Brain microvascular endothelial cell (primary cell): ENCODE results near the gene TM7SF3.

Source experiments
- DNase-seq: peaks from one replicate; pipeline ENCODE4 v3.0.0-alpha.2; 2020
- H3K27ac ChIP-seq: fragments of 250-450 bp; sonication (Bioruptor Pico); 2 replicates; pipeline ENCODE4 v1.5.1; 2020; ENCODE audit warnings: mild to moderate bottlenecking, moderate library complexity
- H3K27me3 ChIP-seq: fragments of 250-450 bp; sonication (Bioruptor Pico); replicated peaks from 2 replicates; pipeline ENCODE4 v1.5.1; 2020; ENCODE audit warnings: mild to moderate bottlenecking
- H3K36me3 ChIP-seq: fragments of 250-450 bp; sonication (Bioruptor Pico); replicated peaks from 2 replicates; pipeline ENCODE4 v1.5.1; 2020; ENCODE audit warnings: mild to moderate bottlenecking
- H3K4me3 ChIP-seq: 2 replicates; pipeline ENCODE4 v1.5.1; 2011; ENCODE audit warnings: low read depth, mild to moderate bottlenecking, control low read depth, low read length, moderate library complexity
- CTCF ChIP-seq: IDR thresholded peaks from 2 replicates; pipeline ENCODE4 v1.5.1; 2011; ENCODE audit warnings: low read depth, mild to moderate bottlenecking, moderate library complexity, low read length, control low read depth, inconsistent platforms; ENCODE audit errors: missing control alignments
- in situ Hi-C: cut with HindIII; loops from 2 replicates; pipeline ENCODE4 v1.10.0; 2017; ENCODE audit warnings: low sequenced_read_pairs, low pct_ligation_motif_present

Gene TM7SF3

GRCh38 chr12:27005495-27005894 lies 8.7 kb downstream of the TM7SF3 start:
- Histone ChIP-seq H3K27ac (no peak overlapping the region), H3K36me3 (no peaks in the 10 kb centered on the region), H3K27me3 (no peaks in the 10 kb centered on the region), H3K4me3 (no peak overlapping the region)
- in situ Hi-C loops: no loop called here
- no peak for DNase-seq
- no peak for TF ChIP-seq CTCF

DNA sequence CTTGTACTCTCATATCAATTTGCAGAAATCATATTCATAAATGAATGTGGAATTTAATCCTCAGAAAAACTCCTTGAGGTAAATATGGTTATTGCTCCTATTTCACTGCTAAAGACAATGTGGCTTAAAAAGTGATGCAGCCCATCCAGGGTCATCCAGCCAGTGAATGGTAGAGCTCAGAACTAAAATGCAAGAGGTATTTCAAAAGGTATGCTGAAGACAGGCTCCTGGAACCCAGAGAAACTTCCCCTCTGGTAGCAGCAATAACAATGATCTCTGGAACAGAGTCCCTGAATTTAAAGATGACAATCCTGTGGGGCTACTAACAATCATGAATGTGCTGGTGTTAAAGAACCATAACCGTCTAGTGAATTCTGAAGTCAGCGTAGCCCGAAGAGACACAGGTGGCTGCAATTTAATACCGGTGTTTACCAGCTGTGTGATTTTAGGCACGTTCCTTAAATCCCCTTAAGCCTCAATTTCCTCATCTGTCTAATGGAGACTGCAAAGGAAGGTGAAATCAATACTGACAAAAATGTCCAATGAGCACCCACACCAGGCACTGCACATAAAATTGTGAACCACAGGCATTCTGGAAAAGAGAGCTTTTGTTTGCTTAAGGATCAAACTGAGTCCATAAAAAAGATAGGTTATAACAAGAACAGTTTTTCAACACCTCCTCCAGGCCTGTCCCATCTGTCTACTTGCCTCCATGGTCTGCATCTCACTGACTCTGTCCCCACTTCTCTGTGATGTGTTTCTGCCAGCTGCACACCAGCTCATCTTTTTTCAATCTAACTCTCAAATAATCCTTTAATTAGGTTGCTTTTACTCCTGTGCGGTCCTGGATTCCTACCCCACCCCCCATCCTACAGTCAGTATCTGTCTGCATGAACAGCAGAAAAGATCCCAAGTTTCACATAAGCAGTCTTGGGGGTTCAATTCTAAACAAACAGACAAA lies 10.5 kb downstream of the TM7SF3 start:
- H3K27ac ChIP-seq: no peak overlapping the region
- no peaks in the 10 kb centered on the region for H3K36me3 ChIP-seq
- H3K27me3 ChIP-seq: no peaks in the 10 kb centered on the region
- no peak for TF ChIP-seq CTCF
- in situ Hi-C loops: no loop called here
- no peak for DNase-seq
- H3K4me3 ChIP-seq: no peak overlapping the region

DNA sequence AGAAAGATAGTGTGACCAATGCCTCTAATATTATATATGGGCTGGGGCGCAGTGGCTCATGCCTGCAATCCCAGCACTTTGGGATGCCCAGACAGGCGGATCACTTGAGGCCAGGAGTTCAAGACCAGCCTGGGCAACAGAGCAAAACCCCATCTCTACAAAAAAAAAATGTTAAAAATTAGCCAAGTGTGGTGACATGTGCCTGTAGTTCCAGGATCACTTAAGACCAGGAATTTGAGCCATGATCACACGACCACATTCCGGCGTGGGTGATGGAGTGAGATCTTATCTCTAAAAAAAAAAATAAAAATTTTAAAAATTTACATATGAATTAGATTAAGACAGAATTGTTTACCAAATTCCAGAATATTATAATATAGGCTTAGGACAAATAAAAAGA lies 12.0 kb downstream of the TM7SF3 start:
- no peak for TF ChIP-seq CTCF
- Histone ChIP-seq H3K27me3 (no peaks in the 10 kb centered on the region), H3K4me3 (no peak overlapping the region), H3K36me3 (no peaks in the 10 kb centered on the region), H3K27ac (no peak overlapping the region)
- in situ Hi-C loops: no loop called here
- DNase-seq: no peak

DNA sequence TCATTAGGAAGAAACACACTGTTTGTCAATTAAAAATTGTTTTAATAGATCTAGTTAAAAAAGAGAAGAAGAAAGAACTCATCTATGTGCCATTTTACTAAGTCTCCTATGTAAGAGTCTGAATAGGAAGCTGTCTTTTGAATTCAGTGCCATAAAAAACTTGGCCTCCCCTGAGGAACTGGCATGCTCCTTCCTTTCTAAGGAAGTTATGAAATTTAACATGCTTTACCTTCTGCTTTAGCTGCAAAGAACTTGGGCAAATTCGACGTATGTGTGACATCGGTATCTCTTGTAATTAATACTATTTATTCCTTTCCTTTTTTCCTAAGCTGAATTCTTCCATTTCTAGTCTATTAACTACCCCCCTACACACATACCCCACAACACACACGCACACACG lies 12.5 kb downstream of the TM7SF3 start:
- in situ Hi-C loops: no loop called here
- Histone ChIP-seq H3K4me3 (no peak overlapping the region), H3K27ac (no peak overlapping the region)

DNA sequence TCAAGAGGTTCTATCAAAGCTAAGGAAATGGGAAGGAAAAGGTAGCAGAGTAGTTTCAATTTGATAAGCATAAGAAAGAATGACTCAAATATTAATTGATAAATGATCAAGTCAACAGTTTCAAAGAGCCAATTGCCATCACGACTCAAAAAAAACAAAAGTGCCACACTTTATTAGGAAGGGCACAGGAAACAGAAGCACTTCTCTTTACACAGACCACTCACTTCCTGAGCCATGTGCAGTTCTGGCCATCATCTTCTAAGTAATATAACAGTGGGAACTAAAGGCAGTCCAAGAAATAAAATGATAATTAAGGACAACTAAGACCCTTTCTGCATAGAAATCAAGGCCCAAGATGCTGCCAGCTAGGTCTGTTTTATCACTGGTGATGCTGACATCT lies 13.2 kb downstream of the TM7SF3 start:
- Histone ChIP-seq H3K36me3 (no peaks in the 10 kb centered on the region), H3K27ac (no peak overlapping the region), H3K4me3 (no peak overlapping the region)

More for the DNA sequence above, 12.5 kb downstream of the TM7SF3 start:
- DNase-seq: no peak
- no peaks in the 10 kb centered on the region for H3K36me3 ChIP-seq
- no peaks in the 10 kb centered on the region for H3K27me3 ChIP-seq
- TF ChIP-seq CTCF: no peak

More for the DNA sequence above, 13.2 kb downstream of the TM7SF3 start:
- no peak for TF ChIP-seq CTCF
- no peaks in the 10 kb centered on the region for H3K27me3 ChIP-seq
- no peak for DNase-seq
- in situ Hi-C loops: no loop called here
